K562 (cell line): ENCODE measurements around the gene ZDHHC11.
"Not testable (repeated sequence)": the region's sequence is repeated elsewhere in the genome, so short reads cannot be mapped to it uniquely, and the experiment has no call there.

Source experiments
- ARNT ChIP-seq, 2 experiments: fragments of 450-650 bp; IDR thresholded peaks; 2 replicates each; pipeline ENCODE4 v1.6.1; 2016; ENCODE audit warnings: mild to moderate bottlenecking in 1 of 2
- E2F1 ChIP-seq: sonication (generic); formaldehyde crosslinking; IDR thresholded peaks from 2 replicates; pipeline ENCODE4 v1.8.1; 2023; ENCODE audit warnings: mild to moderate bottlenecking, missing genetic modification reagents, moderate library complexity
- EP300 ChIP-seq: IDR thresholded peaks from 2 replicates; pipeline ENCODE4 v1.6.1; 2012; ENCODE audit warnings: low read length, improper control_type of control experiment
- JUN ChIP-seq, 2 experiments: sonication (generic) in 1 of 2; formaldehyde crosslinking in 1 of 2; IDR thresholded peaks; 2 replicates each; pipeline versions ENCODE4 v1.6.1 to v1.8.0; 2012 to 2022; ENCODE audit warnings: borderline replicate concordance in 2 of 2, mild to moderate bottlenecking in 2 of 2, improper control_type of control experiment in 1 of 2, low read depth in 1 of 2, low read length in 1 of 2, missing genetic modification reagents in 1 of 2
- KLF10 ChIP-seq: fragments of 250-450 bp; sonication (Bioruptor Pico); IDR thresholded peaks from 2 replicates; pipeline ENCODE4 v1.6.1; 2021; ENCODE audit warnings: matching md5 sums
- MAZ ChIP-seq, 2 experiments: fragments of 450-650 bp in 1 of 2; sonication (generic) in 1 of 2; formaldehyde crosslinking; IDR thresholded peaks in 1 of 2; conservative IDR thresholded peaks in 1 of 2; 2 replicates each; pipeline versions ENCODE4 v1.4.0 to v1.5.0; 2020; ENCODE audit warnings: mild to moderate bottlenecking in 1 of 2, missing genetic modification reagents in 1 of 2
- POLR2AphosphoS5 ChIP-seq: IDR thresholded peaks from 2 replicates; pipeline ENCODE4 v1.6.1; 2011; ENCODE audit warnings: mild to moderate bottlenecking, low read depth, low read length, moderate library complexity; ENCODE audit not compliant: control insufficient read depth, insufficient read depth
- SRSF3 ChIP-seq: fragments of 200-400 bp; formaldehyde crosslinking; IDR thresholded peaks from 2 replicates; pipeline ENCODE4 v1.6.1; 2016; ENCODE audit warnings: mild to moderate bottlenecking, low read length, moderate library complexity; ENCODE audit not compliant: insufficient read depth
- ZBTB9 ChIP-seq: fragments of 450-650 bp; formaldehyde crosslinking; IDR thresholded peaks from 2 replicates; pipeline ENCODE4 v1.4.0; 2020; ENCODE audit warnings: mild to moderate bottlenecking, moderate library complexity
- ZNF140 ChIP-seq: fragments of 250-450 bp; sonication (Bioruptor Pico); IDR thresholded peaks from 2 replicates; pipeline ENCODE4 v1.8.0; 2021; ENCODE audit warnings: moderate library complexity, mild to moderate bottlenecking, inconsistent platforms

GRCh38 chr5:834013-834412, 16.8 kb downstream of the ZDHHC11 start:
- TF ChIP-seq ZNF140 (CRISPR knock-in tag); ZBTB9; MAZ (CRISPR knock-in tag; conservative IDR thresholded peaks at IDR 0.05 in 1 of 2, IDR thresholded peaks at IDR 0.05 in 1 of 2); KLF10 (CRISPR knock-in tag); ARNT (IDR thresholded peaks at IDR 0.05); SRSF3; EP300; E2F1 (CRISPR knock-in tag); JUN (IDR thresholded peaks at IDR 0.05; ENCODE audit: borderline replicate concordance, low read depth, low read length); JUN (CRISPR knock-in tag; IDR thresholded peaks at IDR 0.05; ENCODE audit: borderline replicate concordance); POLR2AphosphoS5: not testable (repeated sequence)
